Caco-2 (cell line): ENCODE results near the gene LCMT1. TPM values are rescaled to one million over a fixed set of nuclear protein-coding genes. Genes with fewer than 3 reads are reported as not detected.

ENCODE experiments used
- BruUV-seq: library from RNA; stranded (reverse); fragments of 400-500 nt; replicated peaks from 2 replicates; lab custom pipeline; 2021; lab: Mats Ljungman, UMichigan
- CTCF ChIA-PET: fragments of 300-600 bp; sonication (Branson Sonifier 250); formaldehyde crosslinking; loops from one replicate; lab custom pipeline; 2022; ENCODE audit warnings: antibody characterized with exemption; lab: Charles Lee
- POLR2A ChIA-PET: fragments of 300-600 bp; sonication (Branson Sonifier 250); formaldehyde crosslinking; loops from one replicate; lab custom pipeline; 2022; ENCODE audit warnings: antibody characterized with exemption; lab: Charles Lee
- DNase-seq, 2 experiments: peaks; one replicate each; pipeline versions ENCODE4 v3.0.0 to v3.0.0-alpha.2; 2020 to 2022
- H3K27me3 ChIP-seq: replicated peaks from 2 replicates; pipeline ENCODE4 v1.6.0; 2011; ENCODE audit warnings: low read length; ENCODE audit not compliant: control insufficient read depth, insufficient read depth
- H3K36me3 ChIP-seq: 2 replicates; pipeline ENCODE4 v1.5.1; 2011; ENCODE audit warnings: low read length; ENCODE audit not compliant: control insufficient read depth, insufficient read depth
- H3K4me1 ChIP-seq: fragments of 250-450 bp; sonication (Bioruptor Pico); 2 replicates; pipeline ENCODE4 v1.5.1; 2020; ENCODE audit warnings: mild to moderate bottlenecking
- H3K4me3 ChIP-seq: 2 replicates; pipeline ENCODE4 v1.5.1; 2011; ENCODE audit warnings: low read depth, mild to moderate bottlenecking, control low read depth, low read length
- H3K9me3 ChIP-seq: fragments of 250-450 bp; sonication (Bioruptor Pico); 2 replicates; pipeline ENCODE4 v1.5.1; 2020; ENCODE audit warnings: mild to moderate bottlenecking, moderate library complexity
- H3K27ac Mint-ChIP-seq: one replicate; pipeline ENCODE4 v1.8.0; 2022; ENCODE audit warnings: mixed read lengths; ENCODE audit not compliant: unreplicated experiment
- H3K27me3 Mint-ChIP-seq: one replicate; pipeline ENCODE4 v1.8.0; 2022; ENCODE audit warnings: mixed read lengths; ENCODE audit not compliant: insufficient read depth, unreplicated experiment
- H3K36me3 Mint-ChIP-seq: one replicate; pipeline ENCODE4 v1.8.0; 2022; ENCODE audit warnings: mild to moderate bottlenecking, mixed read lengths; ENCODE audit not compliant: insufficient read depth, unreplicated experiment
- H3K4me1 Mint-ChIP-seq: one replicate; pipeline ENCODE4 v1.8.0; 2022; ENCODE audit warnings: low read depth, mixed read lengths; ENCODE audit not compliant: unreplicated experiment
- H3K4me3 Mint-ChIP-seq: one replicate; pipeline ENCODE4 v1.8.0; 2022; ENCODE audit warnings: mild to moderate bottlenecking, moderate library complexity, mixed read lengths; ENCODE audit not compliant: unreplicated experiment
- H3K9me3 Mint-ChIP-seq: one replicate; pipeline ENCODE4 v1.8.0; 2022; ENCODE audit warnings: mixed read lengths; ENCODE audit not compliant: unreplicated experiment
- CTCF ChIP-seq, 2 experiments: fragments of 200-600 bp in 1 of 2; IDR thresholded peaks; 1 replicate in 1 of 2; 2 replicates in 1 of 2; pipeline versions ENCODE4 v1.5.1 to v1.8.0; 2011 to 2022; ENCODE audit warnings: antibody characterized with exemption in 1 of 2, control low read depth in 1 of 2, inconsistent platforms in 1 of 2, low read depth in 1 of 2, low read length in 1 of 2, mild to moderate bottlenecking in 1 of 2, moderate library complexity in 1 of 2; ENCODE audit not compliant: insufficient read depth in 1 of 2, severe bottlenecking in 1 of 2, unreplicated experiment in 1 of 2
- intact Hi-C: fragments of 100-400 bp; cut with micrococcal nuclease; formaldehyde crosslinking; loops from one replicate; pipeline ENCODE4 v1.10.0; 2022; ENCODE audit not compliant: unreplicated experiment
- total RNA-seq: library from RNA; stranded (reverse); gene quantifications from 2 replicates; pipeline ENCODE4 v1.2.3, GENCODE V29; 2022

Gene LCMT1
- total RNA-seq, 1 experiment from 2014 or later, result 53.9 TPM

DNA sequence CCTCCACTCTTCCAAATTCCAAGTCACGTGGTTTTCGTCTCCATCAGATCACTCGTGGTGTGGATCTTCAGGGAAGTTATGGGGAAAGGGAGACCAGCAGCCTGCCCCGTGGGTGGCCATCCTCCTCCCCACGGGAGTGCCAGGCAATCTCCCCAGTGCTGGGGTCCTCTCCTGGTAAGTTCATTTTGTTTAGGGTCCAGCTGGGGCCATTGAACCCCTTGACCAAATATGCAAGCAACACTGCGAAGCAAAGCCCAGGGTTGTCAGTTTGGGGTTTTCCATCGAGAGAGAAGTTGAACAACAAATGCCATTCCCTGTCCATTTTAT lies 4.1 kb upstream of the LCMT1 start:
- Mint-ChIP-seq H3K27ac (peak overlapping the region; percentile 77), H3K36me3 (peaks cover 20% of the 10 kb centered on the region), H3K4me3 (peak overlapping the region; percentile 91)

GRCh38 chr16:25108054-25108453 lies 3.5 kb upstream of the LCMT1 start:
- CTCF ChIA-PET, result interaction anchor here (0.6 to 2.0 kb wide), 7 partner anchors 18 to 273 kb away, joined by 3 to 12 read pairs (median 5); no protein-coding TSS in a partner anchor
- DNase-seq, result peak; percentile 60 to 61
- peaks cover 20% of the 10 kb centered on the region for H3K36me3 Mint-ChIP-seq
- peak; percentile 18 to 40 for TF ChIP-seq CTCF (IDR thresholded peaks at IDR 0.05; ENCODE audit: insufficient read depth in 1 of 2, low read depth in 1 of 2, low read length in 1 of 2, severe bottlenecking in 1 of 2, unreplicated experiment in 1 of 2)
- no peaks in the 10 kb centered on the region for H3K27me3 Mint-ChIP-seq
- Histone ChIP-seq H3K4me1 (no peaks in the 10 kb centered on the region), H3K4me3 (no peak overlapping the region), H3K27me3 (no peaks in the 10 kb centered on the region), H3K36me3 (no peaks in the 10 kb centered on the region), H3K9me3 (no peaks in the 10 kb centered on the region)
- no TSS peak for BruUV-seq
- POLR2A ChIA-PET, result interaction anchor here (1.0 to 1.5 kb wide), 2 partner anchors 31 to 59 kb away, joined by 3 to 5 read pairs; no protein-coding TSS in a partner anchor
- no peaks in the 10 kb centered on the region for H3K9me3 Mint-ChIP-seq
- H3K4me1 Mint-ChIP-seq, result peaks cover 7% of the 10 kb centered on the region
- intact Hi-C loops, result loop anchor here (5.0 kb wide), 1 partner anchor 121 kb away; no protein-coding TSS in a partner anchor
- H3K27ac Mint-ChIP-seq, result no peak overlapping the region
- H3K4me3 Mint-ChIP-seq, result peak overlapping the region; percentile 91

More for the DNA sequence above, 4.1 kb upstream of the LCMT1 start:
- intact Hi-C loops, result loop anchor here (1.0 to 5.0 kb wide), 2 partner anchors 41 to 120 kb away; no protein-coding TSS in a partner anchor
- Mint-ChIP-seq H3K4me1 (peaks cover 7% of the 10 kb centered on the region), H3K27me3 (no peaks in the 10 kb centered on the region), H3K9me3 (no peaks in the 10 kb centered on the region)
- H3K9me3 ChIP-seq, result no peaks in the 10 kb centered on the region
- no peaks in the 10 kb centered on the region for H3K36me3 ChIP-seq
- POLR2A ChIA-PET, result interaction anchor here (1.0 to 1.8 kb wide), 5 partner anchors 18 to 92 kb away, joined by 3 to 13 read pairs (median 10); partner anchors contain the start of gene ARHGAP17
- TSS peak; percentile 37 for BruUV-seq
- TF ChIP-seq CTCF (IDR thresholded peaks at IDR 0.05; ENCODE audit: insufficient read depth in 1 of 2, low read depth in 1 of 2, low read length in 1 of 2, severe bottlenecking in 1 of 2, unreplicated experiment in 1 of 2), result no peak
- no peak for DNase-seq
- H3K4me1 ChIP-seq, result no peaks in the 10 kb centered on the region
- CTCF ChIA-PET, result interaction anchor here (0.6 to 2.0 kb wide), 11 partner anchors 18 to 273 kb away, joined by 3 to 12 read pairs (median 3); partner anchors contain the start of gene ARHGAP17
- H3K4me3 ChIP-seq, result peak overlapping the region; percentile 97
- H3K27me3 ChIP-seq, result no peaks in the 10 kb centered on the region

DNA sequence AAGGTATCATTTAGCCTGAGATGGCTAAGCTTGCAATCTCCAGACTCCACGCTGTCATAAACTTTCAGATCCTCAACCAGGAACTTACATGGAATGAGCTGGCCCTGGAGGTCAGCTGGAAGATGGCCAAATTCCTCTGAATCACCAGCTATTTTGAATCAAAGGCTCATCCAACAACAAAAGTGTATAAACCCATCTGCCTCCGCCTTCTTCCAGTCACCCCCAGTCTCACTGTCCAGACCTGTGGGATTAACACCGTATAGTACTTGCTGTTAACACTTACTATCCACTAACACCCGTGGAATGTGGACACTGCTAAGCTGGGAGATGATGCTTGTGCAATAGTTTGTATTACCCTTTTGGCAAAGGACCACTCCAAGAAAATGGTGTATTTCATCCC lies 1.9 kb upstream of the LCMT1 start:
- peaks cover 20% of the 10 kb centered on the region for H3K36me3 Mint-ChIP-seq
- POLR2A ChIA-PET, result interaction anchor here (0.6 to 0.7 kb wide), 2 partner anchors 43 to 90 kb away, joined by 3 to 6 read pairs; no protein-coding TSS in a partner anchor
- DNase-seq, result no peak
- H3K9me3 Mint-ChIP-seq, result no peaks in the 10 kb centered on the region
- no peak overlapping the region for H3K4me3 Mint-ChIP-seq
- intact Hi-C loops, result loop anchor here (2.0 to 5.0 kb wide), 2 partner anchors 122 to 275 kb away; no protein-coding TSS in a partner anchor
- CTCF ChIA-PET, result interaction anchor here (1.7 to 2.0 kb wide), 2 partner anchors 26 to 116 kb away, joined by 5 to 7 read pairs; no protein-coding TSS in a partner anchor
- H3K27me3 Mint-ChIP-seq, result no peaks in the 10 kb centered on the region
- H3K4me1 ChIP-seq, result no peaks in the 10 kb centered on the region
- no peak for TF ChIP-seq CTCF (IDR thresholded peaks at IDR 0.05; ENCODE audit: insufficient read depth in 1 of 2, low read depth in 1 of 2, low read length in 1 of 2, severe bottlenecking in 1 of 2, unreplicated experiment in 1 of 2)
- no peak overlapping the region for H3K27ac Mint-ChIP-seq
- no peak overlapping the region for H3K4me3 ChIP-seq
- BruUV-seq, result no TSS peak
- H3K36me3 ChIP-seq, result no peaks in the 10 kb centered on the region
- H3K4me1 Mint-ChIP-seq, result peaks cover 7% of the 10 kb centered on the region
- H3K9me3 ChIP-seq, result no peaks in the 10 kb centered on the region
- H3K27me3 ChIP-seq, result no peaks in the 10 kb centered on the region
